PC-3 (cell line): ENCODE measurements around the gene ZNF423. TPM values are rescaled to one million over a fixed set of nuclear protein-coding genes. Genes with fewer than 3 reads are reported as not detected.

ENCODE experiments used
- ATAC-seq: fragments of 200-7000 bp; cut with Tn5 transposase; 2 replicates; pipeline ENCODE4 v1.9.1; 2020; ENCODE audit warnings: mild to moderate bottlenecking, moderate library complexity
- BruUV-seq: library from RNA; stranded (reverse); fragments of 400-500 nt; replicated peaks from 2 replicates; lab custom pipeline; 2021; lab: Mats Ljungman, UMichigan
- CTCF ChIA-PET: fragments of 300-600 bp; sonication (Branson Sonifier 250); formaldehyde crosslinking; loops from one replicate; lab custom pipeline; 2022; ENCODE audit warnings: antibody characterized with exemption; lab: Charles Lee
- POLR2A ChIA-PET: fragments of 300-600 bp; sonication (Branson Sonifier 250); formaldehyde crosslinking; loops from one replicate; lab custom pipeline; 2022; ENCODE audit warnings: antibody characterized with exemption; ENCODE audit not compliant: unreplicated experiment; lab: Charles Lee
- DNase-seq: peaks from one replicate; pipeline ENCODE4 v3.0.0-alpha.2; 2015
- H2AFZ ChIP-seq: fragments of 300-600 bp; sonication (generic); 2 replicates; pipeline ENCODE4 v1.6.0; 2016; ENCODE audit warnings: antibody characterized with exemption, low read length
- H3F3A ChIP-seq: fragments of 300-600 bp; sonication (generic); one replicate; pipeline ENCODE4 v1.6.0; 2017; ENCODE audit warnings: antibody characterized with exemption, low read length, control low read depth, mild to moderate bottlenecking; ENCODE audit not compliant: unreplicated experiment
- H3K27ac ChIP-seq: fragments of 300-600 bp; sonication (generic); 2 replicates; pipeline ENCODE4 v1.5.1; 2016; ENCODE audit warnings: mild to moderate bottlenecking, low read length
- H3K27me3 ChIP-seq: fragments of 300-600 bp; sonication (generic); 2 replicates; pipeline ENCODE4 v1.6.1; 2016; ENCODE audit warnings: low read length, mixed read lengths
- H3K36me3 ChIP-seq: fragments of 300-600 bp; sonication (generic); 2 replicates; pipeline ENCODE4 v1.6.1; 2016; ENCODE audit warnings: low read depth, mixed run types, low read length, mixed read lengths
- H3K4me1 ChIP-seq: fragments of 300-600 bp; sonication (generic); 2 replicates; pipeline ENCODE4 v1.5.1; 2016; ENCODE audit warnings: low read length; ENCODE audit not compliant: insufficient read depth
- H3K4me2 ChIP-seq: fragments of 300-600 bp; sonication (generic); 2 replicates; pipeline ENCODE4 v1.6.0; 2016; ENCODE audit warnings: low read length
- H3K4me3 ChIP-seq: fragments of 300-600 bp; sonication (generic); 2 replicates; pipeline ENCODE4 v1.5.1; 2016; ENCODE audit warnings: mild to moderate bottlenecking, low read length, mixed read lengths
- H3K79me2 ChIP-seq: fragments of 300-600 bp; sonication (generic); 2 replicates; pipeline ENCODE4 v1.6.1; 2017; ENCODE audit warnings: low read length, mixed read lengths
- H3K9ac ChIP-seq: fragments of 300-600 bp; sonication (generic); 2 replicates; pipeline ENCODE4 v1.6.0; 2016; ENCODE audit warnings: mild to moderate bottlenecking, low read length
- H3K9me2 ChIP-seq: fragments of 300-600 bp; sonication (generic); replicated peaks from 2 replicates; pipeline ENCODE4 v1.6.1; 2016; ENCODE audit warnings: mixed run types, low read length, mixed read lengths
- H3K9me3 ChIP-seq: fragments of 300-600 bp; sonication (generic); 2 replicates; pipeline ENCODE4 v1.6.1; 2016; ENCODE audit warnings: low read length, mixed read lengths
- H4K20me1 ChIP-seq: fragments of 300-600 bp; sonication (generic); 2 replicates; pipeline ENCODE4 v1.6.1; 2016; ENCODE audit warnings: low read length, mixed read lengths
- EZH2 ChIP-seq: fragments of 300-600 bp; sonication (generic); IDR thresholded peaks from one replicate; pipeline ENCODE4 v1.6.1; 2017; ENCODE audit warnings: antibody characterized with exemption, mild to moderate bottlenecking, low read length; ENCODE audit not compliant: unreplicated experiment
- EZH2phosphoT487 ChIP-seq: fragments of 300-600 bp; sonication (generic); IDR thresholded peaks from 2 replicates; pipeline ENCODE4 v1.6.1; 2018; ENCODE audit warnings: mild to moderate bottlenecking, antibody characterized with exemption, low read length, borderline replicate concordance
- intact Hi-C: fragments of 100-400 bp; cut with micrococcal nuclease; formaldehyde crosslinking; loops from 2 replicates; pipeline ENCODE4 v1.9.0; 2023
- total RNA-seq: library from RNA; depleted of rRNA; stranded (reverse); fragments of >200 nt; gene quantifications from 2 replicates; pipeline ENCODE4 v1.2.3, GENCODE V29; 2014
- TF ChIP-seq, protein P1 (sequence below): fragments of 300-600 bp; sonication (generic); conservative IDR thresholded peaks from 2 replicates; pipeline ENCODE4 v1.5.1; 2017; ENCODE audit warnings: antibody characterized with exemption, low read depth, mild to moderate bottlenecking, low read length

ZNF423 gene
- total RNA-seq, 1 experiment from 2014 or later: not detected

DNA sequence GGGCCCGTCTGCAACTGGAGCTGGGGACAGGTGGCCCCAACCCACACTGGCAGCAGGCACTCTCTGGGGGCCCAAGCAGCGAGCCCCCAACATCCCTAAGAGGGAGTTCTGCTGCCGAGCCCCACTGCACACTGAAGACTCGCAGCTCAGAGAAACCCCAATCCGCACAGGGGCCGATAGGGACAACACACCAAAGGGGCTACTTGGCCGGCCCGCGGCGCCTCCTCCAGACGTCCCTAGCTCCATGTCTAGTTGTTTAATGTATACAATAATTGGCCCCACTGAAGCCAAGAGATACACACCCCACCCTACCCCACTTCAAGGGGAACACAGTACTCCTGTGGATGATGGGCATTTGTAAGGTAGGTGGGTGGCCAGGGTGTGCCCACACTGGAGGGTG lies 62.7 kb downstream of the ZNF423 start:
- Histone ChIP-seq H3K79me2 (no peaks in the 10 kb centered on the region), H3K4me2 (no peak overlapping the region), H3K27me3 (peaks cover 9% of the 10 kb centered on the region; the same call in 1 of the 2 replicates), H2AFZ (no peak overlapping the region), H3K4me3 (no peak overlapping the region), H4K20me1 (no peaks in the 10 kb centered on the region), H3K36me3 (no peaks in the 10 kb centered on the region), H3K9me2 (no peaks in the 10 kb centered on the region), H3K4me1 (no peaks in the 10 kb centered on the region), H3K9ac (no peak overlapping the region), H3K9me3 (no peaks in the 10 kb centered on the region), H3F3A (no peaks in the 10 kb centered on the region), H3K27ac (no peak overlapping the region)
- intact Hi-C loops: no loop called here
- TF ChIP-seq EZH2: no peak
- TF ChIP-seq, protein P1, sequence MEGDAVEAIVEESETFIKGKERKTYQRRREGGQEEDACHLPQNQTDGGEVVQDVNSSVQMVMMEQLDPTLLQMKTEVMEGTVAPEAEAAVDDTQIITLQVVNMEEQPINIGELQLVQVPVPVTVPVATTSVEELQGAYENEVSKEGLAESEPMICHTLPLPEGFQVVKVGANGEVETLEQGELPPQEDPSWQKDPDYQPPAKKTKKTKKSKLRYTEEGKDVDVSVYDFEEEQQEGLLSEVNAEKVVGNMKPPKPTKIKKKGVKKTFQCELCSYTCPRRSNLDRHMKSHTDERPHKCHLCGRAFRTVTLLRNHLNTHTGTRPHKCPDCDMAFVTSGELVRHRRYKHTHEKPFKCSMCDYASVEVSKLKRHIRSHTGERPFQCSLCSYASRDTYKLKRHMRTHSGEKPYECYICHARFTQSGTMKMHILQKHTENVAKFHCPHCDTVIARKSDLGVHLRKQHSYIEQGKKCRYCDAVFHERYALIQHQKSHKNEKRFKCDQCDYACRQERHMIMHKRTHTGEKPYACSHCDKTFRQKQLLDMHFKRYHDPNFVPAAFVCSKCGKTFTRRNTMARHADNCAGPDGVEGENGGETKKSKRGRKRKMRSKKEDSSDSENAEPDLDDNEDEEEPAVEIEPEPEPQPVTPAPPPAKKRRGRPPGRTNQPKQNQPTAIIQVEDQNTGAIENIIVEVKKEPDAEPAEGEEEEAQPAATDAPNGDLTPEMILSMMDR: no peak
- no peak for TF ChIP-seq EZH2phosphoT487
- ChIA-PET POLR2A (no interaction called here), CTCF (no interaction called here)
- ATAC-seq: no peak
- no TSS peak for BruUV-seq
- no peak for DNase-seq

DNA sequence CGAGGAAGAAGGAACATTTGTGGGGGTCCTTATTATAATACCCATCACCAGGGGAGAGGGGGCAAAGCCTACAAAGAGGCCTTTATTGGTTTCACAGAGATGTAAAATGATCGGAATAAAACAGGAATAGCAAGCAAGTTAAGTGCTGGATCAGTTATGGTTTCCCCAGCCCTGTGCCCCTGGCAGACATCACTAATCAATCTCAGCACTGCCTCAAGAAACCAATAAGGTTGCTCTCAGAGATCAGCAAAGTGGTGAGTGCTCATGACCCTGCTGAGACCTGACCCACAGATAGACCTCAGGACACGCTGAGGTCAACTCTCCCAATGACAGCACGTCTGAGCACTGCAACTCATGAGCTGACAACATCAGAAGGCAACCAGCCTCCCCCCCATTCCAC lies 66.3 kb downstream of the ZNF423 start:
- no peak overlapping the region for H3K4me3 ChIP-seq
- no peaks in the 10 kb centered on the region for H3K9me3 ChIP-seq
- H3K9me2 ChIP-seq: no peaks in the 10 kb centered on the region
- H3K4me2 ChIP-seq: no peak overlapping the region
- no peaks in the 10 kb centered on the region for H3F3A ChIP-seq
- no peaks in the 10 kb centered on the region for H3K79me2 ChIP-seq
- no peak overlapping the region for H3K27ac ChIP-seq
- peaks cover 9% of the 10 kb centered on the region; the same call in 1 of the 2 replicates for H3K27me3 ChIP-seq
- no peak for ATAC-seq
- H2AFZ ChIP-seq: no peak overlapping the region
- no peak for DNase-seq
- no peak overlapping the region for H3K9ac ChIP-seq
- H4K20me1 ChIP-seq: no peaks in the 10 kb centered on the region
- no TSS peak for BruUV-seq
- no peaks in the 10 kb centered on the region for H3K4me1 ChIP-seq
- POLR2A ChIA-PET: no interaction called here
- no peaks in the 10 kb centered on the region for H3K36me3 ChIP-seq
- intact Hi-C loops: no loop called here
- TF ChIP-seq EZH2phosphoT487: no peak
- no peak for TF ChIP-seq EZH2
- TF ChIP-seq, protein P1: no peak
- CTCF ChIA-PET: no interaction called here

DNA sequence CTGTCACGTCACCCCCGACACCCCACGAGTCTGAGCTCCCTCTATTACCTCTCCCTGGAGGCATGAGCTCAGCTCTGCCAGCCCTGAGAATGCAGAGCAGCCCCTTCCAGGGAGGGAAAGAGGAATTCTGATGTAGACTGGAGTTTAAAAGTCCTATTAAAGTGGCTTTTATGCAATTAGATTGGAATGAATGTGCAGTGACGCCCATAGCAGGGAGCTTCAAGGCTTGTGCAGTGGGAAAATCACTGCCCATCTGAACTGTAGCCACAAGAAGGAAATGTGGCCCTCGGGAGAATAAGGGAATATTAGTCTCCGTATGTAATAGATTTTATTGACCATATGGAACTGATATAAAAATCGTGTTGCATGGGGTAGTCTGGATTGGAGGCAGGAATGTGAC lies 66.9 kb downstream of the ZNF423 start:
- H3K4me3 ChIP-seq: no peak overlapping the region

More for the DNA sequence above, 66.9 kb downstream of the ZNF423 start:
- H3F3A ChIP-seq: no peaks in the 10 kb centered on the region
- ChIA-PET POLR2A (no interaction called here), CTCF (no interaction called here)
- no peak overlapping the region for H3K4me2 ChIP-seq
- no peak overlapping the region for H3K9ac ChIP-seq
- no TSS peak for BruUV-seq
- DNase-seq (no peak), ATAC-seq (no peak)
- no peaks in the 10 kb centered on the region for H3K9me3 ChIP-seq
- H3K4me1 ChIP-seq: no peaks in the 10 kb centered on the region
- H4K20me1 ChIP-seq: no peaks in the 10 kb centered on the region
- no peak overlapping the region for H2AFZ ChIP-seq
- TF ChIP-seq, protein P1: no peak
- no peak for TF ChIP-seq EZH2phosphoT487
- TF ChIP-seq EZH2: no peak
- H3K36me3 ChIP-seq: no peaks in the 10 kb centered on the region
- H3K9me2 ChIP-seq: no peaks in the 10 kb centered on the region
- H3K79me2 ChIP-seq: no peaks in the 10 kb centered on the region
- intact Hi-C loops: no loop called here
- H3K27ac ChIP-seq: no peak overlapping the region
- peaks cover 9% of the 10 kb centered on the region; the same call in 1 of the 2 replicates for H3K27me3 ChIP-seq
